ENCODE results near the gene CRADD.

GRCh38 chr12:93661021-93661420, 16.2 kb upstream of the CRADD start:
- TF ChIP-seq CTCF (IDR thresholded peaks at IDR 0.05) (no peak), POLR2A (IDR thresholded peaks at IDR 0.05) (no peak)
